ENCODE measurements around the gene GPR85.

DNA sequence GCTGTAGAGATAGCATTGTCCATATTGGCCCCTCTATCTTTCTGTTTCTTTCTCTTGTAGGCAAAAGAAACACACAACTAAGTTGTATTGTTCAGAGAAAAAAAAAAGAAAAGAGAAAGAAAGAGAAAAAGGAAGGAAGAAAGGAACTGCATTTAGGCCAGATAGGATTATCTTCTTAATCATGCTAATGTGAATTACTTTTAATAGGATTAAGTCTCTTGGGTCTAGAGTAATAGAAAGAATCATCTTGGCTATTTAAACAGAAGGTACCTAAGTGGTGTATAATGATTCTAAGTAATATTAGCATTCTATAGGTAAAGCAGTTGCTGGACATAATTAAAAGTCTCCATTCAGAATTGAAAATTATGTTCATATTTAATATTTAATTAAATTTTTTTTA is 42.2 kb downstream of the GPR85 start:
- TF ChIP-seq, protein P1, sequence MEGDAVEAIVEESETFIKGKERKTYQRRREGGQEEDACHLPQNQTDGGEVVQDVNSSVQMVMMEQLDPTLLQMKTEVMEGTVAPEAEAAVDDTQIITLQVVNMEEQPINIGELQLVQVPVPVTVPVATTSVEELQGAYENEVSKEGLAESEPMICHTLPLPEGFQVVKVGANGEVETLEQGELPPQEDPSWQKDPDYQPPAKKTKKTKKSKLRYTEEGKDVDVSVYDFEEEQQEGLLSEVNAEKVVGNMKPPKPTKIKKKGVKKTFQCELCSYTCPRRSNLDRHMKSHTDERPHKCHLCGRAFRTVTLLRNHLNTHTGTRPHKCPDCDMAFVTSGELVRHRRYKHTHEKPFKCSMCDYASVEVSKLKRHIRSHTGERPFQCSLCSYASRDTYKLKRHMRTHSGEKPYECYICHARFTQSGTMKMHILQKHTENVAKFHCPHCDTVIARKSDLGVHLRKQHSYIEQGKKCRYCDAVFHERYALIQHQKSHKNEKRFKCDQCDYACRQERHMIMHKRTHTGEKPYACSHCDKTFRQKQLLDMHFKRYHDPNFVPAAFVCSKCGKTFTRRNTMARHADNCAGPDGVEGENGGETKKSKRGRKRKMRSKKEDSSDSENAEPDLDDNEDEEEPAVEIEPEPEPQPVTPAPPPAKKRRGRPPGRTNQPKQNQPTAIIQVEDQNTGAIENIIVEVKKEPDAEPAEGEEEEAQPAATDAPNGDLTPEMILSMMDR (conservative IDR thresholded peaks at IDR 0.05), result no peak
- TF ChIP-seq ZFX (IDR thresholded peaks at IDR 0.05), result no peak

Measured in C4-2B (cell line).